Spleen (tissue), 11 donors: Measurements from ENCODE around the gene FRAS1. TPM values are rescaled to one million over a fixed set of nuclear protein-coding genes. Genes with fewer than 3 reads are reported as not detected.
"Not testable (repeated sequence)": the region's sequence is repeated elsewhere in the genome, so short reads cannot be mapped to it uniquely, and the experiment has no call there.

Source experiments
- DNase-seq: peaks from one replicate; pipeline ENCODE4 v3.0.0-alpha.2; 2020
- H3K27ac ChIP-seq, 8 donors: fragments of 200-600 bp; sonication (generic) in 7 of 8; 1 replicate in 4 of 8; 2 replicates in 4 of 8; pipeline versions ENCODE4 v1.5.0 to v1.8.0; 2016 to 2021; ENCODE audit warnings: inconsistent platforms in 4 of 8, mild to moderate bottlenecking in 4 of 8, moderate library complexity in 1 of 8
- H3K27me3 ChIP-seq, 7 donors: fragments of 200-600 bp; sonication (generic) in 6 of 7; replicated peaks in 1 of 7; 1 replicate in 4 of 7; 2 replicates in 3 of 7; pipeline versions ENCODE4 v1.5.0 to v1.8.0; 2016 to 2021; ENCODE audit warnings: inconsistent platforms in 3 of 7, mild to moderate bottlenecking in 1 of 7
- H3K36me3 ChIP-seq, 6 donors: fragments of 200-600 bp; sonication (generic) in 5 of 6; 1 replicate in 4 of 6; 2 replicates in 2 of 6; pipeline versions ENCODE4 v1.5.0 to v1.8.0; 2016 to 2021; ENCODE audit warnings: inconsistent platforms in 2 of 6
- H3K4me1 ChIP-seq, 6 donors: fragments of 200-600 bp; sonication (generic) in 5 of 6; 1 replicate in 3 of 6; 2 replicates in 3 of 6; pipeline versions ENCODE4 v1.5.0 to v1.8.0; 2016 to 2021; ENCODE audit warnings: inconsistent platforms in 3 of 6
- H3K4me3 ChIP-seq, 8 donors: fragments of 200-600 bp; sonication (generic) in 7 of 8; 1 replicate in 4 of 8; 2 replicates in 4 of 8; pipeline versions ENCODE4 v1.5.0 to v1.8.0; 2016 to 2021; ENCODE audit warnings: inconsistent platforms in 4 of 8, mild to moderate bottlenecking in 4 of 8, moderate library complexity in 2 of 8
- H3K9me3 ChIP-seq, 8 donors: fragments of 200-600 bp; sonication (generic) in 7 of 8; 1 replicate in 4 of 8; 2 replicates in 4 of 8; pipeline versions ENCODE4 v1.5.0 to v1.8.0; 2016 to 2021; ENCODE audit warnings: inconsistent platforms in 4 of 8
- POLR2A ChIP-seq, 3 donors: fragments of 450-650 bp; IDR thresholded peaks; one replicate each; pipeline ENCODE4 v1.5.1; 2017; ENCODE audit warnings: antibody characterized with exemption in 3 of 3, mild to moderate bottlenecking in 1 of 3
- POLR2AphosphoS5 ChIP-seq, 3 donors: sonication (generic); formaldehyde crosslinking; IDR thresholded peaks; one replicate each; pipeline ENCODE4 v1.5.1; 2017; ENCODE audit warnings: antibody characterized with exemption in 3 of 3
- WGBS, 5 donors: extraction: QIAGEN DNeasy Blood & Tissue Kit in 3 of 5; methylation state at CpG; one replicate each; pipeline versions ENCODE4 v1.1.5 to v1.1.7; 2013 to 2018; 5-methylcytosine and 5-hydroxymethylcytosine counted together
- intact Hi-C: fragments of 100-400 bp; cut with DNase I; formaldehyde crosslinking; loops from one replicate; pipeline ENCODE4 v1.15.0; 2023; ENCODE audit warnings: low total_unique reads
- polyA plus RNA-seq, 3 donors: library from polyadenylated mRNA; stranded (reverse); fragments of 200-250 nt; gene quantifications; one replicate each; pipeline ENCODE4 v1.2.1, GENCODE V29; 2013
- total RNA-seq, 7 donors: library from RNA; depleted of rRNA in 3 of 7; stranded (reverse); fragments of >200 nt in 3 of 7; fragmentation: NEBNext Ultra II Directional in 4 of 7; extraction: Animal tissue kit (Norgen Biotek cat#: 25700) in 4 of 7; gene quantifications; one replicate each; pipeline versions ENCODE4 v1.1.0 to v1.2.1, GENCODE V29; 2016 to 2021
- TF ChIP-seq, protein P1 (sequence below), 11 experiments: fragments of 200-600 bp in 7 of 11; fragments of 450-650 bp in 4 of 11; sonication (generic) in 4 of 11; IDR thresholded peaks in 8 of 11; conservative IDR thresholded peaks in 3 of 11; 1 replicate in 7 of 11; 2 replicates in 4 of 11; pipeline versions ENCODE4 v1.4.0 to v1.8.0; 2016 to 2021; ENCODE audit warnings: antibody characterized with exemption in 11 of 11, inconsistent platforms in 4 of 11, mild to moderate bottlenecking in 1 of 11
- donor health status: healthy with polysubstance abuse.
- donor health status: DM: no; HTN: no; CAD: no; lungs with moderate emphysema.
- donor health status: DM: no; HTN: no; CAD: no.
- donor health status: Bipolar disorder and iron deficiency.
- donor health status: healthy.
- donor health status: DM: no; HTN: no; CAD: no.
- donor health status: DM: yes; HTN: yes; CAD: no.

Gene FRAS1
- total and polyA plus RNA-seq, 10 donors, result 0.10 to 3.0 (median 1.3) TPM

GRCh38 chr4:78267790-78268189 is 210.7 kb downstream of the FRAS1 start:
- 72 to 84% (median 79%) methylated on average over 7 of the region's 7 CpGs for WGBS, 5 donors
- TF ChIP-seq, protein P1, sequence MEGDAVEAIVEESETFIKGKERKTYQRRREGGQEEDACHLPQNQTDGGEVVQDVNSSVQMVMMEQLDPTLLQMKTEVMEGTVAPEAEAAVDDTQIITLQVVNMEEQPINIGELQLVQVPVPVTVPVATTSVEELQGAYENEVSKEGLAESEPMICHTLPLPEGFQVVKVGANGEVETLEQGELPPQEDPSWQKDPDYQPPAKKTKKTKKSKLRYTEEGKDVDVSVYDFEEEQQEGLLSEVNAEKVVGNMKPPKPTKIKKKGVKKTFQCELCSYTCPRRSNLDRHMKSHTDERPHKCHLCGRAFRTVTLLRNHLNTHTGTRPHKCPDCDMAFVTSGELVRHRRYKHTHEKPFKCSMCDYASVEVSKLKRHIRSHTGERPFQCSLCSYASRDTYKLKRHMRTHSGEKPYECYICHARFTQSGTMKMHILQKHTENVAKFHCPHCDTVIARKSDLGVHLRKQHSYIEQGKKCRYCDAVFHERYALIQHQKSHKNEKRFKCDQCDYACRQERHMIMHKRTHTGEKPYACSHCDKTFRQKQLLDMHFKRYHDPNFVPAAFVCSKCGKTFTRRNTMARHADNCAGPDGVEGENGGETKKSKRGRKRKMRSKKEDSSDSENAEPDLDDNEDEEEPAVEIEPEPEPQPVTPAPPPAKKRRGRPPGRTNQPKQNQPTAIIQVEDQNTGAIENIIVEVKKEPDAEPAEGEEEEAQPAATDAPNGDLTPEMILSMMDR (IDR thresholded peaks at IDR 0.05 in 8 of 11, conservative IDR thresholded peaks at IDR 0.05 in 3 of 11), result no peak
- TF ChIP-seq POLR2A (IDR thresholded peaks at IDR 0.05), result no peak
- no peak for TF ChIP-seq POLR2AphosphoS5 (IDR thresholded peaks at IDR 0.05)
- DNase-seq, result no peak

GRCh38 chr4:78268597-78268996 is 211.5 kb downstream of the FRAS1 start:
- no peak overlapping the region for H3K27ac ChIP-seq
- intact Hi-C loops, result no loop called here
- no peaks in the 10 kb centered on the region for H3K27me3 ChIP-seq
- no peak for DNase-seq
- H3K36me3 ChIP-seq, result no peaks in the 10 kb centered on the region
- no peaks in the 10 kb centered on the region for H3K4me1 ChIP-seq
- H3K4me3 ChIP-seq, result no peak overlapping the region
- H3K9me3 ChIP-seq, result peaks cover 0 to 13% (median 6%) of the 10 kb centered on the region in 8 donors
- 89 to 96% (median 94%) methylated on average over 2 of the region's 2 CpGs for WGBS, 5 donors
- TF ChIP-seq POLR2A (IDR thresholded peaks at IDR 0.05) (no peak), POLR2AphosphoS5 (IDR thresholded peaks at IDR 0.05) (no peak)

More at GRCh38 chr4:78267790-78268189, 210.7 kb downstream of the FRAS1 start:
- Histone ChIP-seq H3K4me1 (no peaks in the 10 kb centered on the region), H3K27ac (no peak overlapping the region), H3K4me3 (no peak overlapping the region), H3K36me3 (no peaks in the 10 kb centered on the region), H3K27me3 (no peaks in the 10 kb centered on the region), H3K9me3 (peaks cover 0 to 13% (median 6%) of the 10 kb centered on the region in 8 donors)
- intact Hi-C loops, result no loop called here

GRCh38 chr4:78275450-78275849 is 218.3 kb downstream of the FRAS1 start:
- H3K27me3 ChIP-seq, H3K36me3 ChIP-seq, DNase-seq, H3K4me3 ChIP-seq, intact Hi-C loops, H3K27ac ChIP-seq, H3K4me1 ChIP-seq: not testable (repeated sequence)
- WGBS, 5 donors, result 57 to 93% (median 80%) methylated on average over 4 of the region's 4 CpGs
- peaks cover 0 to 10% (median 0%) of the 10 kb centered on the region in 8 donors for H3K9me3 ChIP-seq

DNA sequence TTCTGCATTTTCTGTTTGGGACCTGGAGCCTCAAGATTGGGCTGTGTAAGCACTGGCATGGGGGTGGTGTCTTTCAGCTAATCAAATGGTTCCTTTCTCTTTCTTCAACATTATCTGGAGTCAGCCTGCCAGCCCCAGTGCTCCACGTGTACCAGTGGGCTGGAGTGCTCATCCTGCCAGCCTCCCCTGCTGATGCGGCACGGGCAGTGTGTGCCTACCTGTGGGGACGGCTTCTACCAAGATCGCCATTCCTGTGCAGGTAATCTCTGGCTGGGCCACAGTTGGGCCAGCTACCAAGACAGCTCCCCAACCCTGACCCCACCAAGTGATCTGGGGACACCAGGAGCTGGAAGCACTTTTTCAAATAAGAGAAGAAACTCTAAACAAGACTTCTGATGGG is 229.2 kb downstream of the FRAS1 start:
- no peak overlapping the region for H3K4me3 ChIP-seq
- TF ChIP-seq POLR2AphosphoS5 (IDR thresholded peaks at IDR 0.05) (no peak), POLR2A (IDR thresholded peaks at IDR 0.05) (no peak)
- TF ChIP-seq, protein P1 (IDR thresholded peaks at IDR 0.05 in 8 of 11, conservative IDR thresholded peaks at IDR 0.05 in 3 of 11), result no peak
- no peak for DNase-seq
- H3K27me3 ChIP-seq, result no peaks in the 10 kb centered on the region
- no peaks in the 10 kb centered on the region for H3K36me3 ChIP-seq
- no peak overlapping the region for H3K27ac ChIP-seq
- intact Hi-C loops, result no loop called here
- 91 to 93% (median 93%) methylated on average over 5 of the region's 5 CpGs for WGBS, 5 donors
- no peaks in the 10 kb centered on the region for H3K9me3 ChIP-seq
- no peaks in the 10 kb centered on the region for H3K4me1 ChIP-seq

DNA sequence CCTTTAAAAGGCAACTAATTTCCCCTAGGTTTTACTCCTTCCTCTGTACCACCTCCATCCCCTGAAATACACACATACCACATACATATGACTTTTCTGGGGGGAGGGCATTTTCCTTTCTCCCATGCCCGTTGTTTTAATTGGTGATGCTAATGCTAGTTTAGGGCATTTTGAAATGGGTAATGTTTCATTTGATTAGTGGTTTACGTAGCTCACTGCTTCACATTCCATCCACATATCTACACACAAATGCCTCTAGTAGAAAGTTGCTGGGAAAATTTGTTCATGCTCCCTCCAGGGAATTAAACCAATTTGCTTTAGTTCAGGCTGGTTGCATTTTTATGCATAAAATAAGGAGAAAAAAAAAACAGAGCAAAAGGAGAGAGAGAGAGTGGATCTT is 231.2 kb downstream of the FRAS1 start:
- TF ChIP-seq POLR2AphosphoS5 (IDR thresholded peaks at IDR 0.05) (no peak), POLR2A (IDR thresholded peaks at IDR 0.05) (no peak)
- TF ChIP-seq, protein P1 (IDR thresholded peaks at IDR 0.05 in 8 of 11, conservative IDR thresholded peaks at IDR 0.05 in 3 of 11), result no peak
- DNase-seq, result no peak
- no peaks in the 10 kb centered on the region for H3K36me3 ChIP-seq
- no peak overlapping the region for H3K27ac ChIP-seq
- no peak overlapping the region for H3K4me3 ChIP-seq
- H3K4me1 ChIP-seq, result no peaks in the 10 kb centered on the region
- WGBS, 5 donors, result 87 to 93% (median 89%) methylated on average over 2 of the region's 2 CpGs
- H3K27me3 ChIP-seq, result no peaks in the 10 kb centered on the region
- intact Hi-C loops, result no loop called here
- no peaks in the 10 kb centered on the region for H3K9me3 ChIP-seq
